AG08395 (cell line): ENCODE data around the gene MED16.
"Not testable (repeated sequence)": the region's sequence is repeated elsewhere in the genome, so short reads cannot be mapped to it uniquely, and the experiment has no call there.

Experiments used
- DNase-seq: peaks from one replicate; pipeline ENCODE4 v3.0.0; 2012; ENCODE audit warnings: mixed read lengths, low spot score

MED16 gene

DNA sequence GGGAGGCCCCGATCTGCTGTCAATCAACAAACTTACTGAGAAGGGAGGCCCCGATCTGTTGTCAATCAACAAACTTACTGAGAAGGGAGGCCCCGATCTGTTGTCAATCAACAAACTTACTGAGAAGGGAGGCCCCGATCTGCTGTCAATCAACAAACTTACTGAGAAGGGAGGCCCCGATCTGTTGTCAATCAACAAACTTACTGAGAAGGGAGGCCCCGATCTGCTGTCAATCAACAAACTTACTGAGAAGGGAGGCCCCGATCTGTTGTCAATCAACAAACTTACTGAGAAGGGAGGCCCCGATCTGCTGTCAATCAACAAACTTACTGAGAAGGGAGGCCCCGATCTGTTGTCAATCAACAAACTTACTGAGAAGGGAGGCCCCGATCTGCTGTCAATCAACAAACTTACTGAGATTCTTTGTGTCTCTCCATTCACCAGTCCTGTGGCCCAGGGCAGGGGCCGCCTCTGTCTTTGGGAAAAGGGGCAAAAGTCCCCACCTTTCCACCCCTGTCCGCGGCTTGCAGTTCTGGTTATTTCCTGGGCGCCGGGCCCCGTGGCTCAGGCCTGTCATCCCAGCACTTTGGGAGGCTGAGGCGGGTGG lies 39.3 kb downstream of the MED16 start:
- DNase-seq, result not testable (repeated sequence)

DNA sequence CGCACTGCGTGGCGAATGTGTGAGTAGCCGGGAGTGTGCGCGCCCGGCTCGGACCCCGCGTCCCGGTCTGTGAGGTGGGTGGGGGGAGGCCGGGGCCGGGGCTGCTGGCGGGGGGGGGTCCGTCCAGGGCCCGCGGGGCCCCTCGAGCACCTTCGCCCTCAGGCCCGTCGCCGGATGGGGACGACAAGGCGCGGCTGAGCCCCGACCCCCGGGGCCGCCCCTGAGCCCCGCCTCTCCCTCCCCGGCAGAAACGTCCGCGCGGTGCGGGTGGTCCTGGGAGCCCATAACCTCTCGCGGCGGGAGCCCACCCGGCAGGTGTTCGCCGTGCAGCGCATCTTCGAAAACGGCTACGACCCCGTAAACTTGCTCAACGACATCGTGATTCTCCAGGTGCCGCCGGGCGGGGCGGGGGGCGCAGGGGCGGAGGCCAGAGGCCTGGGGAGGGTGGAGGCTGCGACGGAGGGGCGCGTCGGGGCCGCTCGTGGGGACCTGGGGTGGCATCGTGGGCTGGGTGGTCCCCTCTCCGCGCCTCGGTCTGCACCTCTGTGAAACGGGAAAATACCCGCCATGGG lies 39.9 kb downstream of the MED16 start:
- DNase-seq, result no peak

DNA sequence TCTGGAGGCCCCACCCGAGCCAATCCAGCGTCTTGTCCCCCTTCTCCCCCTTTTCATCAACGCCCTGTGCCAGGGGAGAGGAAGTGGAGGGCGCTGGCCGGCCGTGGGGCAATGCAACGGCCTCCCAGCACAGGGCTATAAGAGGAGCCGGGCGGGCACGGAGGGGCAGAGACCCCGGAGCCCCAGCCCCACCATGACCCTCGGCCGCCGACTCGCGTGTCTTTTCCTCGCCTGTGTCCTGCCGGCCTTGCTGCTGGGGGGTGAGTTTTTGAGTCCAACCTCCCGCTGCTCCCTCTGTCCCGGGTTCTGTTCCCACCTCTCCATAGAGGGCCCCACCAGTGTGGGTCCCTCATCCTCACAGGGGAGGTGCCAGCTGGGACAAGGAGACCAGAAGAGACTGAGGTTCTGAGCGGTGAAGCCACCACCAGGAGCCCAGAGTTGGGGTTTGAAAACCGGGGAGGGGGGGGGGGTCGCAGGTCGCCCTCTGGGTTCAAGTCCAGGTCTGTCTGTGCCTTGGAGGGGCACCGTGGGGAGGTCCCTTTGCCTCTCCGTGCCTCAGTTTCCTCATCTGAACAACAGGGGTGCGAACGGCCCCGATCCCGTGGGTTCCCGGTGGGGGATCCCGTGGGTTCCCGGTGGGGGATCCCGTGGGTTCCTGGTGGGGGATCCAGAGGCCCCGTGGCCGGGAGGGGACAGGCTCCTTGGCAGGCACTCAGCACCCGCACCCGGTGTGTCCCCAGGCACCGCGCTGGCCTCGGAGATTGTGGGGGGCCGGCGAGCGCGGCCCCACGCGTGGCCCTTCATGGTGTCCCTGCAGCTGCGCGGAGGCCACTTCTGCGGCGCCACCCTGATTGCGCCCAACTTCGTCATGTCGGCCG lies 40.6 kb downstream of the MED16 start, which contains the start of gene ELANE:
TSS of gene ELANE (plus strand) at position 168 of the 878 bp plus-strand sequence. CDS start at position 194, 26 bp downstream.
- DNase-seq, result no peak

DNA sequence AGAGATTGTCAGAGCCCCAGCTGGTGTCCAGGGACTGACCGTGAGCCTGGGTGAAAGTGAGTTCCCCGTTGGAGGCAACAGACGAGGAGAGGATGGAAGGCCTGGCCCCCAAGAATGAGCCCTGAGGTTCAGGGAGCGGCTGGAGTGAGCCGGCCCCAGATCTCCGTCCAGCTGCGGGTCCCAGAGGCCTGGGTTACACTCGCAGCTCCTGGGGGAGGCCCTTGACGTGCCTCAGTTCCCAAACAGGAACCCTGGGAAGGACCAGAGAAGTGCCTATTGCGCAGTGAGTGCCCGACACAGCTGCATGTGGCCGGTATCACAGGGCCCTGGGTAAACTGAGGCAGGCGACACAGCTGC lies 42.0 kb downstream of the MED16 start:
- DNase-seq, result no peak

DNA sequence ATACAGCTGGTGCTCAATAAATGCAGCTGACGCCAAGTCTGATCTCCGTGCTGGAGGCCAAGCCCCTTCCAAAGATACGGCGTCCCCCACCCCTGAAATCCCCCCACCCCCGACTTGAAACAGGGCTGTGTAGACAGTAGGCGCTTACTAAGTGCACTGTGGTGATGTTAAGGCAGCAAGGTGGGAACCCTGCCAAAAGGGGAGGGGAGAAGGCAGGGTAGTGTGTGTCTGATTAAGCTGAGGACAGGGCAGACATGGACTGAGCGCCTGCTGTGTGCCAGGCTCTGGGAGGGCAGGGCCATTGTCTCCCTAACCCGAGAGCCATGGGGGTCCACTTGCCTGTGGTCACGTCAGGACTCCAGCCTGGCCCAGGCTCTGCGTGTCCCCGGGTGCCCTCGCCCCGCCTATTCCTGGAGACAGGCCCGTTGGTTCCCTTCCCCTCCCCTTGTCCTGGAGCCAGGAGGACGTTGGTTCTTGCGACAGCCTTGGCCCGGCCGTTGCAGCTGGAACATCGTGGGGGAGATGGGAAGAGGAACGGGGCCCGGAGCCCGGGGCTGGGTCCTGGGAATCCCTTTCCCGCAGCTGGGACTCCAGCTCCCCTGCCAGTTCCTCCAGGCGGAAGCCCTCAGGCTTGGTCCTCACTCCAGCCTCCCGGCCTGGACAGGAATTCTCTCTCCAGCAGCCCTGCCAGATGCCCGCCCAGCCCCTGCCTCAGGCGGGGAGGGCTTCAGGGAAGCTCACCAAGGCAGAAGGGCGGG lies 42.6 kb downstream of the MED16 start:
- peak; percentile 95 for DNase-seq

DNA sequence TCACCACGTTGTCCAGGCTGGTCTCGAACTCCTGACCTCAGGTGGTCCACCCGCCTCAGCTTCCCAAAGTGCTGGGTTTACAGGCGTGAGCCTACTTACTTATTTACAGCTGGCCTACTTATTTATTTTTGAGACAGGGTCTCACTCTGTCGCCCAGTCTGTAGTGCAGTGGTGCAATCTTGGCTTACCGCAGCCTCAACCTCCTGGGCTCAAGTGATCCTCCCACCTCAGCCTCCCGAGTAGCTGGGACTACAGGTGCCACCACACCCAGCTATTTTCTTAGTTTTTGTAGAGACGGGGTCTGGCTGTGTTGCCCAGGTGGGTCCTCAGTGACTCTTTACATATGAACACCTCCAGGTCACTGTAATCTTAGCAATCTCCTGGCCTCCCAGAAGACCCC lies 43.8 kb downstream of the MED16 start:
- not testable (repeated sequence) for DNase-seq

DNA sequence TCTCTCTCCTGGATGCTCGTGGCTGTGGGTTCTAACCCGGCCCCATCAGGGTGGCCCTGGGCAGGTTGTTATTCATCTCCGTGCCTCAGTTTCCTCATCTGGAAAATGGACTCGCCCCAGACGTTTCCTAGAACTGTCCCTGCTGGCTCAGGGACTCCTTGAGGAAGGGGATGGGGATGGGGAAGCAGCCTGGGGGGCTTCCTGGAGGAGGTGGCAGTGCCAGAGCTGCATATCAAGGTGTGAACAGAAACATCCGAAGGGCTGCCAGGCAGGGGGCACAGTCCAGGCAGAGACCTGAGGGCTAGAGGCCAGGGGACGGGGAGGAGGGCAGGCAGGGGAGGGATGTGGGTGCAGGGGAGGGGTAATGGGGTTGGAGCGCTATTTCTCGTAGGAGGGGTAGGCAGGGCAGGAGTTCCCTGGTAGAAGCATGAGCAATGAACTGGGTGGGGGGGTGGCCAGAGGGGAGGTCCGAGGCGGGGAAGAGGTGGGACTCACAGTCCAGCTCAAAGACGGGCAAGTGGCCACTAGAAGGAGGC lies 44.5 kb downstream of the MED16 start:
- DNase-seq, result no peak

DNA sequence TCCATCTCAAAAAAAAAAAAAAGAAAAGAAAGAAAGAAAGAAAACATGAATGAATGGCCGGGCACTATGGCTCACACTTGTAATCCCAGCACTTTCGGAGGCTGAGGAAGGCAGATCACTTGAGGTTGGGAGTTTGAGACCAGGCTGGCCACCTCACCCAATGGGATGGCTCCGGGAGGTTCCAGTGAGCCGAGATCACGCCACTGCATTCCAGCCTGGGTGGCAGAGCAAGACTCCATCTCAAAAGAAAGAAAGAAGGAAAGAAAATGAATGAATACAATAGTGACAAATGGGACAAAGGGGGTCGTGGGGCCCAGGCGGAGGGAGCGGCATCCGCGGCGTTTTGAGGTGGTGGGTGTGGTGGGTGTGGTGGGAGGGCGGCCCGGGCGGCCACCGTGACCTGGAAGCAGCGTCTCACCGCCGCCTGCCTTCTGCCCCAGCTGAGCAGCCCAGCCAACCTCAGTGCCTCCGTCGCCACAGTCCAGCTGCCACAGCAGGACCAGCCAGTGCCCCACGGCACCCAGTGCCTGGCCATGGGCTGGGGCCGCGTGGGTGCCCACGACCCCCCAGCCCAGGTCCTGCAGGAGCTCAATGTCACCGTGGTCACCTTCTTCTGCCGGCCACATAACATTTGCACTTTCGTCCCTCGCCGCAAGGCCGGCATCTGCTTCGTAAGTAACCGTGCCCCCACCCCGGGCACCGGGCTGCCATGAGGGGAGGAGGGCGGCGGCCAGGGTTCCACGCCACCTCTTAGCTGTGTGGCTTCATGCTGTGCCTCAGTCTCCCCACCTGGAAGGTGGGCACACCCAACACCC lies 47.1 kb downstream of the MED16 start:
- no peak for DNase-seq

DNA sequence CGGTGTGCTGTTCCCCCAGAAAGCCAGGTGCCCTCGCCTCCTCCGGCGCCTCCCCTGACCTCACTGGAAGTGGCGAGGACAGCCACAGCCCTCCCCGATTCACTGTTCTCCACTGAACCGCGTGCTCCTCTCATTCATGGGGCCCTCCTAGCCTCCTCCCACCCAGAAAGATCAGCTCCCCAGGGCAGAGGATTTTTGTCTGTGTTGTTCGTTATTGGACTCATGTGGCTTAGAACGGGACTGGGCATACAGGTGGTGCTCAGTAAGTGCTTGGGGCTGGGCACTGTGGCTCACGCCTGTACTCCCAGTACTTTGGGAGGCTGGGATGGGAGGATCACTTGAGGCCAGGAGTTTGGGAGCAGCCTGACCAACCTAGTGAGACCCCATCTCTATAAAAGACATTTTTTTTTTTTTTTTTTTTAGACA lies 48.4 kb downstream of the MED16 start:
- DNase-seq, result no peak

DNA sequence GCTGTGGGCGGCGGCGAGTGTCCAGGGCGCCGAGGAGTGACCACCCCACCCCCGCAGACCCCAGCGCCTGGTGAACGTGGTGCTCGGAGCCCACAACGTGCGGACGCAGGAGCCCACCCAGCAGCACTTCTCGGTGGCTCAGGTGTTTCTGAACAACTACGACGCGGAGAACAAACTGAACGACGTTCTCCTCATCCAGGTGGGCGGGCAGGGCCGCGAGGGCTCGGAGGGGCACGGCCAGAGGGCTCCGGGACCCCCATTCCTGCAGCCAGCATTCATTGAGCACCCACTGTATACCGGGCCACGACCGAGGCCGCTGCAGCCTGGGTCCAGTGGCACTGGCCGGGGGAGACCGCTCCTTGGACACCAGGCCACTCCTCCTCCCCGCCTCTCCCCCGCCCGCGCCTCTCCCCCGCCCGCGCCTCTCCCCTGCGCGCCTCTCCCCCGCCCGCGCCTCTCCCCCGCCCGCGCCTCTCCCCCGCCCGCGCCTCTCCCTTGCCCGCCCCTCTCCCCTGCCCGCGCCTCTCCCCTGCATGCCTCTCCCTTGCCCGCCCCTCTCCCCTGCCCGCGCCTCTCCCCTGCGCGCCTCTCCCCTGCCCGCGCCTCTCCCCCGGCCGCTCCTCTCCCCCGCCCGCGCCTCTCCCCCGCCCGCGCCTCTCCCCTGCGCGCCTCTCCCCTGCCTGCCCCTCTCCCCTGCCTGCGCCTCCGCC lies 49.0 kb downstream of the MED16 start:
- no peak for DNase-seq

DNA sequence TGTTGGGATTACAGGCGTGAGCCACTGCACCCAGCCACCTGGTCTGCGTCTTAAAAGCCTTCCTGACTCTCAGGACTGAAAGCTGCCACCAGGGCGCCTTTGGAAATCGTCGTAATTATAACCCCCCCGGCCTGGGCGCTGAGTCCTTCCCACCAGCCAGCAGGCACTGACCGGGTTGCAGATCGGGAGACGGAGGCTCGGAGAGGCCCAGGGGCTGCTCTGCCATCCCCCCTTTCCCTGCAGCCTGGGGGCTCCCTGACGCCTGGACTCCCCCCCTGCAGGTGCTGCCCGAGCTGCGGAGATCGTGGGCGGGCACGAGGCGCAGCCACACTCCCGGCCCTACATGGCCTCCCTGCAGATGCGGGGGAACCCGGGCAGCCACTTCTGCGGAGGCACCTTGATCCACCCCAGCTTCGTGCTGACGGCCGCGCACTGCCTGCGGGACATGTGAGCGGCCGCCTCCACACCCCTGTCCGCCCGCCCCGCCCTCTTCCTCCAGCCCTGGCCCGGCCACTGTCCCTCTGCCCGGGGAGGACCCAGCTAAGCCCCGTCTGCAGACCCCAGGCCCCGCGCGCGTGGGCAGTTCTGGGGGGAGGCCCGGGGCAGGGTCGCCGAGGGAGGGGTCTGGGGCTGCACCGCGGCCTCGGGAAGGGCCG lies 49.7 kb downstream of the MED16 start:
- DNase-seq, result no peak

DNA sequence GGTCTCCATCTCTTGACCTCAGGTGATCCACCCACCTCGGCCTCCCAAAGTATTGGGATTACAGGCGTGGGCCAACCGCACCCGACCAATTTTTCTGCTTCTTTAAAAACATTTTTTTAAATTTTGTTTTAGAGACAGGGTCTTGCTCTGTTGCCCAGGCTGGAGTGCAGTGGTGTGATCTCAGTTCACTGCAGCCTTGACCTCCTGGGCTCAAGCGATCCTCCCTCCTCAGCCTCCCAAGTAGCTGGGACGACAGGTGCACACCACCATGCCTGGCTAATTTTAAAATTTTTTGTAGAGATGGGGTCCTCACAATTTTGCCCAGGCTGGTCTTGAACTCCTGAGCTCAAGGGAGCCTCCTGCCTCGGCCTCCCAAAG lies 50.2 kb downstream of the MED16 start:
- DNase-seq, result not testable (repeated sequence)

DNA sequence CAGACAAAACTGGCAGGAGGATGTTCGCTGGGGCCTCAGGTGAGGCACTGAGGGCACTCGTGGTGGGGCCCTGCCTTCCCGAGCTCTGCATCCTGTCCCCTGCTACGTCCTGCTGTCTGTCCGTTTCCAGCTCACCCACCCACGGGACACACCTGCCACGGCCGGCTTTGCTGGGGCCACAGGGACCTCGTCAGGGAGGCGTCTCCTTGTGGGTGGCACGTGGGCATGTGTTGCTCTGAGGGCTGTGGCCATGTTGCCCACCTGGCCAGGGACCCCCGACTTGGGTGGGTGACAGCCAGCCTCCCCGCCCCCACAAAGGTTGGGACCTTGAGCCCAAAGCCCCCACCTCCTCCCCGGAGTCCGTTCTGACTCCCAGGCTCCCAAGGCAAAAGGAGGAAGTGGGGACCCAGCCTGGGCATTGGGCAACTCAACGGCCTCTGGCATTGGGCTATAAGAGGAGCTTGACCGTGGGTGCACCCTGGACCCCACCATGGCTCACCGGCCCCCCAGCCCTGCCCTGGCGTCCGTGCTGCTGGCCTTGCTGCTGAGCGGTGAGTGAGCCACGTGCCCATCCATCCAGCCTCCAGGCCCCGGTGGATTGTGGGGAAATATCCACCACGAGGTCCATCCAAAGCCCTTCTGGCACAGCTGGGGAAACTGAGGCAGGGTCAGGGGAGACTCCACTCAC lies 52.3 kb downstream of the MED16 start, which contains the start of gene PRTN3:
TSS of gene PRTN3 (plus strand) at position 481 of the 688 bp plus-strand sequence. CDS start at position 491, 10 bp downstream.
- no peak for DNase-seq

DNA sequence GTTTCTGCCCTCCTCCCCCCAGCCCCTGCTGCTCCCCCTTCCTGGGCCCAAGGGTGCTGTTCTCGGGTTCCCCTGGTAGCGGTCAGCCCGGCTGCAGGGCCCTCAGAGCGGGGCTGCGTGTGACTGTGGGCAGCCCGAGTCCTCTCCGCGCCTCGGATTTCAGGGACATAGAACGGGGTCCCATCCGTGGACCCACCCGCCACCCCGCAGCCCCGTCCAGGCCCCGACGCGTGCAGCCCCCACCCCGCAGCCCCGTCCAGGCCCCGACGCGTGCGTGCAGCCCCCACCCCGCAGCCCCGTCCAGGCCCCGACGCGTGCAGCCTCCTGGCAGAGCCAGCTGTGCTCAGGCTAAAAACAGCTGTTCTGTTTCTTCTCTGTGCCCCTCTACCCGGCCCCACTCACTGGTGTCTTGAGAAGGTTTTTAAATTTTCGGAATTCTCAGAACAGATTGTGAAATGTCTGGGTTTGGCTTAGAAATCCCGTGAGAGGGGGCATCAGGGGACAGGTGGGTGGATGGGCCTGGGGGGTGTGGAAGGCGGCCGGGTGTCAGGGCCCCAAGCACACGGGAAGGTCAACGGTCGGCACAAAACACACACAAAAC lies 57.7 kb downstream of the MED16 start:
- DNase-seq, result no peak

DNA sequence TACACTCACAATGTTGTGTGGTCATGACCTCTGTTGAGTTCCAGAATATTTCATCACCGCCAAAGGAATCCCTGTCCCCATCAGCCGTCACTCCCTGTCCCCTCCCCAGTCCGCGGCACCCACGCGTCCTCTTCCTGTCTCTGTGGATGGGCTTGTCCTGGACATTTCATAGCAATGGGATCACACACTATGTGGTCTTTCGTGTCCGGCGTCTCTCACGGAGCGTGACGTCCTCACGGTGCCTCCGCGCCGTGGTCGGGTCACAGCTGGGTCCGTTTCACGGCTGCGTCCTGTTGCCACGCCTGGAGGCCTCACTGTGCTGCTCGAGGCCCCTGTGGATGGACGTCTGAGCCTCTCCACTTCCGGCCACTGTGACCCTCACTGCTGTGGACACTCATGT lies 58.8 kb downstream of the MED16 start:
- no peak for DNase-seq

DNA sequence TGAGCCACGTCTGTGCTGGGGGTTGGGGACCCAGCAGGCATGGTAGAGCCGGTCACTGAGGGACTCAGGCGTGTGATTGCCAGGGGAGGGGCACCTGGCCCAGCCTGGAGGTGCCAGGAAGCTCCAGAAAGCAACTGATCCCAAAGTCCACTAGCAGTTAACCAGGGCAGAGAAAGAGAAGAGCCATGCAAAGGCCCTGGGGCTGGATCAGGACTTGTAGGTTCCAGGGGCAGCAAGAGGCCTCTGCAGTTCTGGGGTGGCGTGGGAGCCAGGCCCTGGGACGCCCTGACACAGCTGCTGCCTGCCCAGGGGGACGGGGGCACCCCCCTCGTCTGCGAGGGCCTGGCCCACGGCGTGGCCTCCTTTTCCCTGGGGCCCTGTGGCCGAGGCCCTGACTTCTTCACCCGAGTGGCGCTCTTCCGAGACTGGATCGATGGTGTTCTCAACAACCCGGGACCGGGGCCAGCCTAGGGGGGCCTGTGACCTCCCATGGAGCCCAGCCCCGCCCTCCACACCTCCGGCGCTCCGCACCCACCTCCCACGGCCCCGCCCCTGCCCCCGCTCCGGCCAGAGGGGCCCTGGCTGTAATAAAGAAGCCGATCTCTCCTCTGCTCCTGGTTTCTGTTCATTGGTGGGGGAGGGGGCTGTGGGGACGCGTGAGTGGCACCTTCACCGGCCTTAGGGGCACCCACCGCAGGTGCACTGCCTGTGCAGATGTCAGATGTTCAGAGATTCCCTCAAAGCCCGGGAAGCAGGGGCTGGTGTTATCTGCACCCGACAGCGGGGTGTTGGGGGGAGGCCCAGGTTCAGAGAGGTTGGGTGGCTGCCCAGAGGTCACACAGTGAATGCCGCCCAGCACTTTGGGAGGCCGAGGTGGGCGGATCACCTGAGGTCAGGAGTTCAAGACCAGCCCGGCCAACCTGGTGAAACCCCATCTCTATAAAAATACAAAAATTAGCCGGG lies 61.3 kb downstream of the MED16 start:
- DNase-seq, result no peak

DNA sequence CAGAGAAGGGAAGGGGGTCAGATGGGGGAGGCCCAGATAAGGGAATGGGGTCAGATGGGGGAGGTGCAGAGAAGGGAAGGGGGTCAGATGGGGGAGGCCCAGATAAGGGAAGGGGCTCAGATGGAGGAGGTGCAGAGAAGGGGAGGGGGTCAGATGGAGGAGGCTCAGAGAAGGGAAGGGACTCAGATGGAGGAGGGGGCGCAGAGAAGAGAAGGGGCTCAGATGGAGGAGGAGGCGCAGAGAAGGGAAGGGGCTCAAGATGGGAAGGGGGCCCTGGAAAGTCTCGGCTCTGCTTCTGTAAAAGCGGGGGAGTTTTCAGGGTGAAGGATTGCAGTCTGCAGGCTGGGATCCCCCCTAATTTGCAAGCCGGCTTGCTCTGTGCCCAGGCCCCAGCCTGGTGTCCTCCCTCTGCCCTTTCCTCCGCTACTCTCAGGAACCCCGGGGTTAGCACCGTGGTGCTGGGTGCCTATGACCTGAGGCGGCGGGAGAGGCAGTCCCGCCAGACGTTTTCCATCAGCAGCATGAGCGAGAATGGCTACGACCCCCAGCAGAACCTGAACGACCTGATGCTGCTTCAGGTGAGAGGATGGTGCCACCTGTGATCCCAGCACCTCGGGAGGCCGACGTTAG lies 63.7 kb downstream of the MED16 start:
- DNase-seq, result no peak
